Cardiac muscle cell (in vitro differentiated cells and primary cell): Measurements from ENCODE around the gene LRRC63. TPM values are rescaled to one million over a fixed set of nuclear protein-coding genes. Genes with fewer than 3 reads are reported as not detected.

Experiments
- DNase-seq, 2 donors: peaks; one replicate each; pipeline versions ENCODE4 v3.0.0 to v3.0.0-alpha.2; 2010 to 2017; ENCODE audit warnings: low read depth in 1 of 2, low spot score in 1 of 2
- H3K27ac ChIP-seq: fragments of 200-600 bp; sonication (generic); 2 replicates; pipeline ENCODE4 v1.5.1; 2016
- H3K27me3 ChIP-seq: fragments of 200-600 bp; sonication (generic); 2 replicates; pipeline ENCODE4 v1.6.0; 2016; ENCODE audit warnings: control low read depth
- H3K36me3 ChIP-seq: fragments of 200-600 bp; sonication (generic); 2 replicates; pipeline ENCODE4 v1.5.1; 2016; ENCODE audit warnings: control low read depth
- H3K4me1 ChIP-seq: fragments of 200-600 bp; sonication (generic); 2 replicates; pipeline ENCODE4 v1.8.1; 2017; ENCODE audit warnings: low read depth, mild to moderate bottlenecking, mixed run types
- H3K4me3 ChIP-seq: fragments of 200-600 bp; sonication (generic); 2 replicates; pipeline ENCODE4 v1.5.1; 2016; ENCODE audit warnings: mild to moderate bottlenecking
- H3K9me3 ChIP-seq: fragments of 200-600 bp; sonication (generic); 2 replicates; pipeline ENCODE4 v1.5.1; 2017; ENCODE audit warnings: low read depth, mild to moderate bottlenecking, control low read depth
- polyA plus RNA-seq: library from polyadenylated mRNA; unstranded; fragments of >200 nt; fragmentation: Nextera tagmentation; extraction: Ambion mirVana; gene quantifications from 2 replicates; pipeline ENCODE4 v1.2.1, GENCODE V29; 2016
- total RNA-seq: library from RNA; depleted of rRNA; stranded (reverse); fragments of >200 nt; gene quantifications from 2 replicates; pipeline ENCODE4 v1.2.3, GENCODE V29; 2016
- TF ChIP-seq, protein P1 (sequence below): IDR thresholded peaks from 2 replicates; pipeline ENCODE4 v1.5.1; 2012; ENCODE audit warnings: low read depth, mild to moderate bottlenecking, low read length

The LRRC63 gene
- total and polyA plus RNA-seq, 2 experiments from 2014 or later = 2.0 to 2.1 TPM

DNA sequence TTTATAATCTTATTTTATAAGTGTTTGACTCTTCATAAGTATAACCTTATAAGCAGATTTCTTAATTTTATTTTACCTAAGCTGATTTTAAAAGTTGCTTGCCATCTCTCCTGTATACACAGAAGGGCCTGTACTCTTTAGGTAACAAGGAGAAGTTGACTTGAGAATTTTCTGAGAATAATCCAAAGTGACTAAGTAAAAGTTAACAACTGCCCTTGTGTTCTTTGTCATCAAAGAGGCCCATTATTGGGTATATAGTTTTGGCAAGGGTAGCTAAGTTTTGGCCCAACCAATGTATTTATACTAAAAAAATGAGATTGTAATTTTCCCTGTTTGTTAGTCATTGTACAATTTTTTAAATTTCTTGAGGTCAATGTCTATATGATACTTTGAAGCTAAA lies 32.9 kb upstream of the LRRC63 start:
- no peaks in the 10 kb centered on the region for H3K27me3 ChIP-seq
- no peak overlapping the region for H3K27ac ChIP-seq
- no peaks in the 10 kb centered on the region for H3K9me3 ChIP-seq
- DNase-seq = no peak
- peaks cover 14% of the 10 kb centered on the region for H3K4me1 ChIP-seq
- H3K4me3 ChIP-seq = no peak overlapping the region
- H3K36me3 ChIP-seq = no peaks in the 10 kb centered on the region
- TF ChIP-seq, protein P1, sequence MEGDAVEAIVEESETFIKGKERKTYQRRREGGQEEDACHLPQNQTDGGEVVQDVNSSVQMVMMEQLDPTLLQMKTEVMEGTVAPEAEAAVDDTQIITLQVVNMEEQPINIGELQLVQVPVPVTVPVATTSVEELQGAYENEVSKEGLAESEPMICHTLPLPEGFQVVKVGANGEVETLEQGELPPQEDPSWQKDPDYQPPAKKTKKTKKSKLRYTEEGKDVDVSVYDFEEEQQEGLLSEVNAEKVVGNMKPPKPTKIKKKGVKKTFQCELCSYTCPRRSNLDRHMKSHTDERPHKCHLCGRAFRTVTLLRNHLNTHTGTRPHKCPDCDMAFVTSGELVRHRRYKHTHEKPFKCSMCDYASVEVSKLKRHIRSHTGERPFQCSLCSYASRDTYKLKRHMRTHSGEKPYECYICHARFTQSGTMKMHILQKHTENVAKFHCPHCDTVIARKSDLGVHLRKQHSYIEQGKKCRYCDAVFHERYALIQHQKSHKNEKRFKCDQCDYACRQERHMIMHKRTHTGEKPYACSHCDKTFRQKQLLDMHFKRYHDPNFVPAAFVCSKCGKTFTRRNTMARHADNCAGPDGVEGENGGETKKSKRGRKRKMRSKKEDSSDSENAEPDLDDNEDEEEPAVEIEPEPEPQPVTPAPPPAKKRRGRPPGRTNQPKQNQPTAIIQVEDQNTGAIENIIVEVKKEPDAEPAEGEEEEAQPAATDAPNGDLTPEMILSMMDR = no peak

DNA sequence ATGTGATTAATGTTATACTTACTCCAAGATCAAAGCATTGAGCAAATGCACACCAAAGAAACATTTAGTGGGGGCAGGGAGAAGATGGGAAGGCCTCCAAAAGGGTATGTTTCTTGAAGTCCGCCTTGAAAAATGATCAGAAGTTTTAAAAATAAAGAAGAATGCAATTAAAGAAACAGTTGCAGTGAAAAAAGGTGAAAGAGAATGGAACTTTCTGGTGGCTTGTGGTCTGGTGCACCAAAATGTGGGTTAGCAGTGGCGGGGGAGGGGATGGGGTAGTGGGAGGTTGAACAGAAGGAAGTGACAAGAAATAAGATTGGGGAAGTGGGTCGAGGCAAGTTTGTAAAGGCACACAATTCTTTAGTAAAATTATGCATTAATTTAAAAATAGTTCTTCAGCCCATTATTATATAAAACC lies 32.2 kb upstream of the LRRC63 start:
- H3K4me1 ChIP-seq = peaks cover 14% of the 10 kb centered on the region
- no peak overlapping the region for H3K4me3 ChIP-seq
- H3K36me3 ChIP-seq = no peaks in the 10 kb centered on the region
- no peak overlapping the region for H3K27ac ChIP-seq
- TF ChIP-seq, protein P1 = no peak
- no peaks in the 10 kb centered on the region for H3K9me3 ChIP-seq
- no peak for DNase-seq
- H3K27me3 ChIP-seq = no peaks in the 10 kb centered on the region

DNA sequence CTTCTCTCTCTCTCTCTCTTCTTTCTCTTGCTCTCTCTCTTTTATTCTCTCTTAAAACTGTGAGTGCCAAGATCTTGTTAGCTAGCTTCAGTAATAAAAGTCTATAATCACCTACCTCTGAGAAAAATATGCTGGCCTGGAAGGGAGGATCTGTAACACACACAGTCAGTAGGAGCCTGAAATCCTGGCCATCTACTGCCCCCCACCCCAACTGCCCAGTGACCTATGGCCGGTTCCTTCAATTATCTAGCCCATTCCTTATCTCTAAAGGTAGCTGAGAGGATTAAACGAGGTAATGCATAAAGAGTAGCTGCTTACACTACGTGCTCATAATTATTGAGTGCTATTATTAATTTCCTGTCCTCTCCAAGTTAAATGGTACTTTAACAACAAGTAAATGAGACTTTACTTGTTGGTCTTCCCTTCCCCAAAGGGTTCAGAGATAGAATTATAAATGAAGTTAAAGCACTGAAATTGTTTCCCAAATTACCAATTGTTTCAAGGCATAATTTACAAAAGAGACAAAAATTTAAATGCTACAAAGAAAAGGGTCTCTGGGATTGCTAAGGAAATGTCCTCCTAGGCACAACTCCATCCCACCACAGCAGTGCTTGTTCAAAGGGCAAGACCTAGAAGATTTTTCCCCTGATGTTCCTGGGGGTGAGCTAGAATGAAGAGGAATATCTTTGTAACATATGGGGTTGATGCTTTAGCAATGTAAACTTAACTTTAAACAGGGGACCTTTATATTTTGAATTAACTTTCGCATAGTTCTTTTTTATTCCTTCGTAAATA lies 31.6 kb upstream of the LRRC63 start:
- no peak for DNase-seq
- no peaks in the 10 kb centered on the region for H3K9me3 ChIP-seq
- H3K4me1 ChIP-seq = peaks cover 14% of the 10 kb centered on the region
- no peak overlapping the region for H3K4me3 ChIP-seq
- no peak overlapping the region for H3K27ac ChIP-seq
- H3K27me3 ChIP-seq = no peaks in the 10 kb centered on the region
- no peaks in the 10 kb centered on the region for H3K36me3 ChIP-seq
- TF ChIP-seq, protein P1 = no peak

DNA sequence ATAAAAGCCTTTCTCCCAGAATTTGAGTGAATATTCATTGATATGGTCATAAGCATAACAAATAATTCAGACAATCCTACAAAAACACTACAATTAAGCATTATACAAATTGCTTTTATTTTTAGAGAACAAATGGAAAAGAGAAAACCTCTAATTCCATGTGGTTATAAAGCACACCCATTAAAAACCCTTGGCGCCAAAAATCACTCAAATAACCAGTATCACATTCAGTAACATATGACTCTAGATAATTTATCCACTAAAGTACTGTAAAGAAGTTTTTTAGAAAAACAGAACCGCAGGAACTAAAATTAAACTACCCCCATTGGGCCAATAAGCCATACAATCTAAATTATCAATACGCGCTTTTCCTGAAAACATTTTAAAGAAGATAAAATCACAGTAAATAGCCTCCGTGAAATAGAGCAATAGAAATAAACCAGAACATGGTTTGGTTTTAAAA lies 30.3 kb upstream of the LRRC63 start:
- Histone ChIP-seq H3K27ac (no peak overlapping the region), H3K4me3 (no peak overlapping the region)

DNA sequence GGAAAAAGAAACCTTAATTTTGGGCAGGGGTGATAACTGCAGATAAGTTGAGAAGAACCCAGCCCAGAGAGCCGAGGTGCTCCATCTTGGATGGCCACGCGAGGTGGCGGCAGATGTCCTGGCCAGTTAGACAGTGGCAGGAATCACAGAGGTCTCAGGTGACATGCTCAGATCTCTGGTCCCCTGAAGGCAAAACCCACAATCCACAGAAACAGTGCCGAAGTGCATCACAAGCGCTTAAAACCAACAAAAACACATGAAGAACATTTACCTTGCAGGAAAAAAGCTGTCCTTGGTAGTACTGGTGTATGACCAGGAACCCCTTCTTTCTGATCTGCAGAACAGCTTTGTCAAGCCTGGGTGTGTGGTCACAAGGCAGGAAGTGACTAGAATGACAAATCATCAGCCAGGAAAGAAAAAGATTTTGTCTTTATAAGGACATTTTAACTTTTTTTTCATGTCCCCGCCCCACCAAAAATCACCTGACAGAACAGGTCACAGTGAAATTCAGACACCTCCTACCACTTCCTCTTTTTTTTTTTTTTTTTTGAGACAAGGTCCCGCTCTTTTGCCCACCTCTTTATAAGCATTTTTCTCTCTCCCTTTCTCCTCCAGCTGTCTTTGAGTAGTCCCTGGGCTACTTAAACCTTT lies 29.8 kb upstream of the LRRC63 start, which contains the start of gene LCP1:
TSS of gene LCP1 (minus strand) at position 338 of the 651 bp plus-strand sequence. CDS start 22,515 bp downstream, outside the sequence.
- Histone ChIP-seq H3K27ac (no peak within 1 kb of the TSS), H3K27me3 (no peaks in the 10 kb centered on the region), H3K4me3 (no peak within 1 kb of the TSS), H3K9me3 (no peaks in the 10 kb centered on the region), H3K4me1 (peaks cover 14% of the 10 kb centered on the region), H3K36me3 (no peaks in the 10 kb centered on the region)
- TF ChIP-seq, protein P1 = no peak
- no peak for DNase-seq

More for the DNA sequence above, 30.3 kb upstream of the LRRC63 start:
- H3K36me3 ChIP-seq = no peaks in the 10 kb centered on the region
- H3K27me3 ChIP-seq = no peaks in the 10 kb centered on the region
- DNase-seq = no peak
- TF ChIP-seq, protein P1 = no peak
- H3K4me1 ChIP-seq = peaks cover 14% of the 10 kb centered on the region
- H3K9me3 ChIP-seq = no peaks in the 10 kb centered on the region
